Keratinocyte (primary cell): Measurements from ENCODE around the gene TSACC. TPM values are rescaled to one million over a fixed set of nuclear protein-coding genes. Genes with fewer than 3 reads are reported as not detected.

Source experiments
- DNase-seq: peaks from one replicate; pipeline ENCODE4 v3.0.0-alpha.2; 2011; ENCODE audit warnings: low read depth, missing footprints, low spot score
- FAIRE-seq: peaks from 2 replicates; lab custom pipeline; 2011; peaks lifted over from hg19 to GRCh38; lab: Jason Lieb, UNC
- H2AFZ ChIP-seq: 2 replicates; pipeline ENCODE4 v1.6.0; 2012; ENCODE audit warnings: low read length, control low read depth, inconsistent platforms; ENCODE audit not compliant: control insufficient read depth
- H3K27ac ChIP-seq: 2 replicates; pipeline ENCODE4 v1.5.1; 2011; ENCODE audit warnings: low read length; ENCODE audit not compliant: control insufficient read depth, insufficient read depth
- H3K27me3 ChIP-seq: 3 replicates; pipeline ENCODE4 v1.6.0; 2011; ENCODE audit warnings: low read length; ENCODE audit not compliant: control insufficient read depth, insufficient read depth; ENCODE audit errors: extremely low read depth
- H3K36me3 ChIP-seq, 2 experiments: 2 replicates in 1 of 2; 3 replicates in 1 of 2; pipeline ENCODE4 v1.5.1; 2011; ENCODE audit warnings: low read length in 2 of 2, mild to moderate bottlenecking in 1 of 2; ENCODE audit not compliant: control insufficient read depth in 2 of 2, insufficient read depth in 2 of 2; ENCODE audit errors: extremely low read depth in 1 of 2
- H3K4me1 ChIP-seq: 3 replicates; pipeline ENCODE4 v1.5.1; 2011; ENCODE audit warnings: low read length; ENCODE audit not compliant: control insufficient read depth, insufficient read depth; ENCODE audit errors: extremely low read depth
- H3K4me2 ChIP-seq: 3 replicates; pipeline ENCODE4 v1.6.0; 2011; ENCODE audit warnings: low read depth, low read length; ENCODE audit not compliant: control insufficient read depth, insufficient read depth; ENCODE audit errors: extremely low read depth
- H3K4me3 ChIP-seq, 3 experiments: fragments of 200-600 bp in 1 of 3; sonication (generic) in 1 of 3; 2 replicates in 2 of 3; 3 replicates in 1 of 3; pipeline ENCODE4 v1.5.1; 2011 to 2016; ENCODE audit warnings: low read length in 3 of 3, mild to moderate bottlenecking in 3 of 3, control low read depth in 2 of 3, inconsistent platforms in 1 of 3, low read depth in 1 of 3, mixed read lengths in 1 of 3, mixed run types in 1 of 3, moderate library complexity in 1 of 3; ENCODE audit not compliant: control insufficient read depth in 2 of 3, insufficient read depth in 2 of 3; ENCODE audit errors: extremely low read depth in 1 of 3
- H3K79me2 ChIP-seq: 2 replicates; pipeline ENCODE4 v1.6.0; 2012; ENCODE audit warnings: low read length; ENCODE audit not compliant: control insufficient read depth, insufficient read depth
- H3K9ac ChIP-seq: 3 replicates; pipeline ENCODE4 v1.6.0; 2011; ENCODE audit warnings: low read length; ENCODE audit not compliant: control insufficient read depth, insufficient read depth; ENCODE audit errors: extremely low read depth
- H3K9me1 ChIP-seq: 3 replicates; pipeline ENCODE4 v1.6.0; 2011; ENCODE audit warnings: low read length; ENCODE audit not compliant: control insufficient read depth, insufficient read depth; ENCODE audit errors: extremely low read depth
- H3K9me3 ChIP-seq: 2 replicates; pipeline ENCODE4 v1.5.1; 2012; ENCODE audit warnings: low read depth, low read length; ENCODE audit not compliant: control insufficient read depth
- H4K20me1 ChIP-seq: 3 replicates; pipeline ENCODE4 v1.6.0; 2011; ENCODE audit warnings: low read length; ENCODE audit not compliant: control insufficient read depth, insufficient read depth; ENCODE audit errors: extremely low read depth
- EZH2 ChIP-seq: IDR thresholded peaks from one replicate; pipeline ENCODE4 v1.6.1; 2012; ENCODE audit warnings: inconsistent platforms, mild to moderate bottlenecking, low read length, moderate library complexity
- dilution Hi-C: fragments of 300-500 bp; cut with MboI; formaldehyde crosslinking; loops from one replicate; pipeline ENCODE4 v1.7.0; 2020; ENCODE audit warnings: low sequenced_read_pairs; ENCODE audit not compliant: extremely low pct_ligation_motif_present
- polyA plus RNA-seq, 5 experiments: library from polyadenylated mRNA; depleted of rRNA in 3 of 5; stranded (reverse) in 3 of 5; stranded (forward) in 1 of 5; unstranded in 1 of 5; fragments of >200 nt; gene quantifications; 1 replicate in 1 of 5; 2 replicates in 3 of 5; 3 replicates in 1 of 5; pipeline versions ENCODE4 v1.2.1 to v1.2.3, GENCODE V29; 2011 to 2012; ENCODE audit warnings: missing spikeins in 2 of 5, low read depth in 1 of 5, low replicate concordance in 1 of 5
- TF ChIP-seq, protein P1 (sequence below), 3 experiments: IDR thresholded peaks in 1 of 3; conservative IDR thresholded peaks in 1 of 3; optimal IDR thresholded peaks in 1 of 3; 2 replicates in 2 of 3; 3 replicates in 1 of 3; pipeline versions ENCODE3 to v1.5.1; 2011; ENCODE audit warnings: low read length in 3 of 3, mild to moderate bottlenecking in 3 of 3, moderate library complexity in 2 of 3, control low read depth in 1 of 3, inconsistent platforms in 1 of 3; ENCODE audit not compliant: insufficient read depth in 2 of 3; ENCODE audit errors: extremely low read depth in 1 of 3

TSACC gene
- polyA plus RNA-seq, 1 donor (not counting 4 experiments of a cell fraction or from before 2014, with no cell fraction given), result 2.5 TPM

DNA sequence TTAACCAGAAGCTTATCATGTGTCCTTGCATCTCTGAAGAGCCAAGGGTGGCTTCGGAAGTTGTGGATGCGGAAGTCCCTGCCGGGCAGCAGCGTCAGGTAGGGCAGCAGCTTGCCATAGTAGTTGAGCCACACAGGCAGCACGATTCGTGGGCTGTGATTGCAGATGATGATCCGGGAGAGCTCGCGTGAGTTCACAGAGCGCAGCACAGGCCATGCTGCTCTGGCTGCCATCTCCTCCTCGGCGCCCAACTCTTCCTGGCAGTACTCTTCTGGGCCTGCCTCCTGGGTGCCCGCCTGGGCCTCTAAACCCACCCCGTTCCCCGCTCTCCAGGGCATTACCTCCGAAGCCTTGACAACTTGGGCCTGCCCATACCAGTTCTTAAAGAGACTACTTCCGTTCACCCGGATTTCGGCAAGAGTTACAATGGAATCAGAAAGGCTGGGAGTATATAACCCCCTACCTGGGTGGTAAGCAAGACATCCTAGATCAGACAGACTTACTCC lies 39.4 kb upstream of the TSACC start, which contains the start of gene VHLL:
TSS of gene VHLL (minus strand) at position 456 of the 506 bp plus-strand sequence. CDS start at position 338, 118 bp downstream.
- DNase-seq (no peak), FAIRE-seq (no peak)
- Histone ChIP-seq H3K4me3 (no peak within 1 kb of the TSS), H2AFZ (peak within 1 kb of the TSS; percentile 34), H3K9me1 (no peaks in the 10 kb centered on the region), H3K36me3 (peaks cover 0 to 3% of the 10 kb centered on the region in 2 experiments), H3K27me3 (no peaks in the 10 kb centered on the region), H3K27ac (no peak within 1 kb of the TSS), H3K9ac (no peak within 1 kb of the TSS), H3K9me3 (no peaks in the 10 kb centered on the region), H3K4me1 (peaks cover 13% of the 10 kb centered on the region), H3K4me2 (no peak within 1 kb of the TSS), H3K79me2 (peaks cover 2% of the 10 kb centered on the region), H4K20me1 (no peaks in the 10 kb centered on the region)
- dilution Hi-C loops, result no loop called here
- TF ChIP-seq, protein P1, sequence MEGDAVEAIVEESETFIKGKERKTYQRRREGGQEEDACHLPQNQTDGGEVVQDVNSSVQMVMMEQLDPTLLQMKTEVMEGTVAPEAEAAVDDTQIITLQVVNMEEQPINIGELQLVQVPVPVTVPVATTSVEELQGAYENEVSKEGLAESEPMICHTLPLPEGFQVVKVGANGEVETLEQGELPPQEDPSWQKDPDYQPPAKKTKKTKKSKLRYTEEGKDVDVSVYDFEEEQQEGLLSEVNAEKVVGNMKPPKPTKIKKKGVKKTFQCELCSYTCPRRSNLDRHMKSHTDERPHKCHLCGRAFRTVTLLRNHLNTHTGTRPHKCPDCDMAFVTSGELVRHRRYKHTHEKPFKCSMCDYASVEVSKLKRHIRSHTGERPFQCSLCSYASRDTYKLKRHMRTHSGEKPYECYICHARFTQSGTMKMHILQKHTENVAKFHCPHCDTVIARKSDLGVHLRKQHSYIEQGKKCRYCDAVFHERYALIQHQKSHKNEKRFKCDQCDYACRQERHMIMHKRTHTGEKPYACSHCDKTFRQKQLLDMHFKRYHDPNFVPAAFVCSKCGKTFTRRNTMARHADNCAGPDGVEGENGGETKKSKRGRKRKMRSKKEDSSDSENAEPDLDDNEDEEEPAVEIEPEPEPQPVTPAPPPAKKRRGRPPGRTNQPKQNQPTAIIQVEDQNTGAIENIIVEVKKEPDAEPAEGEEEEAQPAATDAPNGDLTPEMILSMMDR (optimal IDR thresholded peaks at IDR 0.05 in 1 of 3, IDR thresholded peaks at IDR 0.05 in 1 of 3, conservative IDR thresholded peaks at IDR 0.05 in 1 of 3; ENCODE audit: extremely low read depth in 1 of 3, insufficient read depth in 2 of 3, low read length in 3 of 3), result no peak
- no peak for TF ChIP-seq EZH2

DNA sequence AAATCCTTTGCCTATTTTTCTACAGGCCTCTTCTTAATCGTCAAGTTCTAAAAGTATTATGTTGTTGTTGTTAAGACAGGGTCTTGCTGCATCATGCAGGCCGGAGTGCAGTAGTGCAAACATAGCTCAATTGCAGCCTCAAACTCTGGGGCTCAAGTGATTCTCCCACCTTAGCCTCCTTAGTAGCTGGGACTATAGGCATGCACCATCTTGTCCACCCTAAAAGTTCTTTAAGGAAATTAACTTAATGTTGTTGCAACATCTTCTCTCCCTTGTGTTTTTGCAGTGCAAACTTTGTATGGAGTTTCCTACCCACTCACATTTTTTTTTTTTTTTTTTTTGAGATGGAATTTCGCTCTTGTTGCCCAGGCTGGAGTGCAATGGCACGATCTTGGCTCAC lies 35.1 kb upstream of the TSACC start:
- Histone ChIP-seq H3K27me3 (no peaks in the 10 kb centered on the region), H3K4me1 (peaks cover 9% of the 10 kb centered on the region), H3K9me1 (no peaks in the 10 kb centered on the region), H3K36me3 (peaks cover 3 to 10% of the 10 kb centered on the region in 2 experiments), H3K79me2 (no peaks in the 10 kb centered on the region), H3K4me3 (no peak overlapping the region), H4K20me1 (no peaks in the 10 kb centered on the region), H3K27ac (no peak overlapping the region), H3K4me2 (no peak overlapping the region), H2AFZ (no peak overlapping the region), H3K9me3 (no peaks in the 10 kb centered on the region), H3K9ac (no peak overlapping the region)
- no peak for FAIRE-seq
- DNase-seq, result no peak
- dilution Hi-C loops, result no loop called here
- no peak for TF ChIP-seq EZH2
- TF ChIP-seq, protein P1 (optimal IDR thresholded peaks at IDR 0.05 in 1 of 3, IDR thresholded peaks at IDR 0.05 in 1 of 3, conservative IDR thresholded peaks at IDR 0.05 in 1 of 3; ENCODE audit: extremely low read depth in 1 of 3, insufficient read depth in 2 of 3, low read length in 3 of 3), result no peak
